Right forelimb (tissue), 1 donor: ENCODE results near the gene HSDL1.
A peak's percentile ranks its signal among the peaks of the same experiment; 100 is the strongest.

Source experiments
- DNase-seq: peaks from one replicate; pipeline ENCODE4 v3.0.0-alpha.2; 2018

The HSDL1 gene

GRCh38 chr16:84105301-84105815 lies 39.6 kb downstream of the HSDL1 start:
- no peak for DNase-seq

- no peak for DNase-seq
Measured at GRCh38 chr16:84104231-84104630, 40.7 kb downstream of the HSDL1 start.

DNA sequence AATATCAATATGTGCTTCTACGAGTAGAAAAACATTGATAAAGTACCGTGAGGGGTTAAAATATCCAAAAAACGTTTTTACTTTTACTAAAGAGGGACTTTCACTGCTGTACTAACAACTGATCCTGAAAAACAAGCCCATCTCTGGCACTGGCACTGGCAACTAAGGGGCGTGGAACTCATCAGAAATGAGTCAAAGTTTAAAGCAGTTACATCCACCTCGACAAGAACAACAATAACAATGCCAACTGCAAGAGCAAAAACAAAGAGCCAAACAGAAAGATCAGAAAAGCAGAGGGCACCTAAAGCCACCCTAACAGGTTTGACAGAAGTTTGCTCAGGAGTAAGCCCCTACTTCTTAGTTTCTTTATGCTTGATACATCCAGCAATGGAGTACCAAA lies 41.3 kb downstream of the HSDL1 start:
- no peak for DNase-seq

DNA sequence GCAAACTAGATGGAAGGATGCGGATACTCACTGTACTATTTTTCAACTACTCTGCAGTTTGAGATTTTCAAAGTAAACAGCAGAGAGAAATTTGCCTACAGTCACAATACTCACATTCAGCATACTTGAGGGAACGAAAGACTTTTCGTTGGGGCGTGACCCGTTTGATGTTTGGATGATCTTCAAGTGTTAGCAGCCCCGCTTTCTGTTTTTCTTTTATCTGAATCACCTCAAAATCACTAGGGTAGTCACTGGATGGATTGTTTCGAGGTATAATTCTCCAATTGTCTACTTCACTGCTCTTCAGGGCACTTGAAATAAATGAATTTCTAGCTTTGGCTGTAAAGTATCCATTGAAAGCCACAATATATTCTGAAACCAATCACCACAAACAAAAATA lies 46.0 kb downstream of the HSDL1 start:
- no peak for DNase-seq

DNA sequence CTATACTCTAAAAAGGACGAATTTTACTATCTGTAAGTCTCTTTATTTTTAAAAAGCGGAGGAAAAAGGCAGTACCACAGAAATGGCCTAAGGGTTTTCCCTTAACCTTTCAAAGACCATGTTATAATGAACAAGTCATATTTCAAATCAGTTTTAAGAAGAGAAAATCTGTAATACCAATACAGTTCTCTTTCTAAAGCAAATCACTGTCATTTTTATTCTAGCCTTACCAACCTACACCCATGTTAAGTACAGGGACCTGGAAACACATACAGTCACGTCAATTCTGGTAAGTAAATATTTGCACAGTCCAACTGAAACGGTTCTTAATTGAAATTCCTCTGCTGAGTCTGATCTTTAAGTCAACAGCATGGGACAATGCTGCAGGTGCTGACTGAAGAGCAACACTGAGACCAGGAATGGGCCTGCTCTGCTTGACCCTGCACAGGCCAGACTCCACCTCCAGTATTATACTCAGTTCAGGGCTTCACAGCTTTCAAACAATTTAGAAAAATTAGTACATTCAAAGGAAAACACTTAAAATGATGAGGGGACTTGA lies 48.5 kb downstream of the HSDL1 start:
- no peak for DNase-seq

DNA sequence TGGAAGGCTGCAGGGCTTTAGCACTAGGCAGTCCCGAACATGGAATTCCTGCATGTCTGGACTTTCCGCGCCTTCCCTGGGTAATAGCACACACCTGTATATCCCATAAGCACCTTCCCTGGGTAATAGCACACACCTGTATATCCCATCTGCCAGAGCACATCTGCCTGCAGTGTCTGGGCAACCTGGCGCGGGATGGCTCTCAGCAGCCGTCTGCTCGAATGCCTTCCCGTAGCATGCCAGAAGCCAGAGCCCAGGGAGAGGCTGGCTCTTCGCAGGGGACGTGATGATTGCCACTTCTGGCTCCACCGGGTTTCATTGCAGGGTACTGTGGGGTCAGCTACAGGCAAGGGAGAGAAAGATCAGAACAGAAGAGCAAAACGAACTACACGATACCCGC lies 49.5 kb downstream of the HSDL1 start:
- no peak for DNase-seq

- DNase-seq = no peak
Measured at GRCh38 chr16:84093879-84094270, 51.1 kb downstream of the HSDL1 start.

- no peak for DNase-seq
Measured at GRCh38 chr16:84093120-84093878, 51.7 kb downstream of the HSDL1 start.

GRCh38 chr16:84091460-84091859 lies 53.5 kb downstream of the HSDL1 start:
- no peak for DNase-seq

DNA sequence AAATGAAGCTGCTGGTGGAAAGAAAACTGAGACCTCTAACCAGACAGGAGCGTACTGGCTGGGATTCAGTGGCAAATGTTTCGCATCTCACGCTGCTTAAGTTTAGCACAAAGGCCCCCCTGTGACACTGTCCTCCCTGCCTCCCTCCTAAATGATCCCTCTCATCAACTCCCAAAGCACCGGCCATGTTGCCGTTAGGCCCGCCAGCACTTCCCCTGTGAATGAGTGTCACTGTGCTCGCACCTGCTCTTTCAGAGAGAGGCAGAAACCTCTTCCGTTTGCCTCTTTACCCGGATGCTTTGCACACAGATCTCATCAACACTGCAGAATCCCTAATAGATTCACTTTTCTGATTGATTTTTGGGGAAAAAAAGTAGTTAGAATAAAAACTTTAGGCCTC lies 54.8 kb downstream of the HSDL1 start:
- DNase-seq = no peak

- no peak for DNase-seq
Measured at GRCh38 chr16:84088695-84089395, 56.1 kb downstream of the HSDL1 start.

DNA sequence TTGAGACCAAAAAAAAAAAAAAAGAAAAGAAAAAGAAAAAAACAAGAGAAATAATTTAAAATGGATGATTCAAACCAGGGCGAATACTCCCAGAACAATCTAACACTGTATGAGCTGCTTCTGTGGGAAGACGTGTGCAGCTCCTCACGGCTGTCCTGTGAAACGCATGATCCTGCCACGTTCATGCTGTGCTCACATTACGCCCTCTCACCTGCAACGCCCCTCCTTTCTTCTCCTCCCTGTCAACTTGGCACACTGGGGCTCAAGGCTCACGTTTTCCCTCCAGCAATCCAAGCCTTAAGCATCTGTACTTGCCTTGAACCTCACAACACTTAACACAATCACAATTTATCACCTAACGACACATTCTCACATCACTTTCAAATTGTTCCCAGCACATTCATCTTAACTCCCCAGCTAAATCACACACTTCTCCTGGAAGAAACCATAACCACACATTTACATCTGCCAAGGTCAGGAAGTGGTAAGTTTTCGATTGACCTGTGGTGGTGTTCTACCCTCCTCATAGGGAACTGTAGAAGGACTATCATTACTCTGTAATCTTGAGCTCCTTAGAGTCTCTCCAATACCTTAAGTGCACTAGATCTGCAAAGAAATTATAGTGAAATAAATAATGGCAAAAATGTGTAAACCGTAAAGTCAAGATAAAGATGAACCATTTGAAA lies 57.4 kb downstream of the HSDL1 start:
- no peak for DNase-seq

GRCh38 chr16:84087001-84087400 lies 58.0 kb downstream of the HSDL1 start:
- no peak for DNase-seq

GRCh38 chr16:84086341-84086740 lies 58.6 kb downstream of the HSDL1 start:
- DNase-seq = no peak

GRCh38 chr16:84085773-84086172 lies 59.2 kb downstream of the HSDL1 start:
- no peak for DNase-seq

- DNase-seq = no peak
Measured at GRCh38 chr16:84085271-84085667, 59.7 kb downstream of the HSDL1 start.

GRCh38 chr16:84084570-84085270 lies 60.3 kb downstream of the HSDL1 start:
- DNase-seq = peak; percentile 50

- DNase-seq = no peak
Measured at GRCh38 chr16:84082835-84083569, 62.0 kb downstream of the HSDL1 start.

- no peak for DNase-seq
Measured at GRCh38 chr16:84082110-84082509, 62.9 kb downstream of the HSDL1 start.

GRCh38 chr16:84081446-84081989 lies 63.5 kb downstream of the HSDL1 start:
- no peak for DNase-seq

- DNase-seq = no peak
Measured at GRCh38 chr16:84080813-84081212, 64.2 kb downstream of the HSDL1 start.

DNA sequence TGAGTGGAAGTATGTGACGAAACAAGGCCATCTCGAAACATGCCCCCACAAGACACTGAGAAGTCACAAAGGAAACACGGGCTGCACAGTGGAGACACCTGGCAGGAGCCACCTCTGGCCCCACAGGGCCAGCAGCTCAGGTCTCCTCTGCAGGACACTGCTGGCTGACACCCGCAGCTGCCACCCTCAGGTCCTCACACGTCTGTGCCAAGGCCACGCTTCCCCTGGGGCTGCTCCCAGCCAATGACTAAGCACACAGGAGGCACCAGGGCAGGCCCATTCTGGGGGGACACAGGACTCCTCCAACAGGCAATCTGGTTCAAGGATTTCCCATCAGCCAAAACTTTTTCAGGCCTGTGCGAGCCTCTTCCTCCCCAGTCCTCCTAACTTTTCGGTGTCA lies 64.6 kb downstream of the HSDL1 start:
- DNase-seq = no peak
